Keratinocyte (primary cell): ENCODE data around the gene FAM78A. TPM values are rescaled to one million over a fixed set of nuclear protein-coding genes. Genes with fewer than 3 reads are reported as not detected.

ENCODE experiments used
- DNase-seq: peaks from one replicate; pipeline ENCODE4 v3.0.0-alpha.2; 2011; ENCODE audit warnings: low read depth, missing footprints, low spot score
- FAIRE-seq: peaks from 2 replicates; lab custom pipeline; 2011; peaks lifted over from hg19 to GRCh38; lab: Jason Lieb, UNC
- H2AFZ ChIP-seq: 2 replicates; pipeline ENCODE4 v1.6.0; 2012; ENCODE audit warnings: low read length, control low read depth, inconsistent platforms; ENCODE audit not compliant: control insufficient read depth
- H3K27ac ChIP-seq: 2 replicates; pipeline ENCODE4 v1.5.1; 2011; ENCODE audit warnings: low read length; ENCODE audit not compliant: control insufficient read depth, insufficient read depth
- H3K27me3 ChIP-seq: 3 replicates; pipeline ENCODE4 v1.6.0; 2011; ENCODE audit warnings: low read length; ENCODE audit not compliant: control insufficient read depth, insufficient read depth; ENCODE audit errors: extremely low read depth
- H3K36me3 ChIP-seq, 2 experiments: 2 replicates in 1 of 2; 3 replicates in 1 of 2; pipeline ENCODE4 v1.5.1; 2011; ENCODE audit warnings: low read length in 2 of 2, mild to moderate bottlenecking in 1 of 2; ENCODE audit not compliant: control insufficient read depth in 2 of 2, insufficient read depth in 2 of 2; ENCODE audit errors: extremely low read depth in 1 of 2
- H3K4me1 ChIP-seq: 3 replicates; pipeline ENCODE4 v1.5.1; 2011; ENCODE audit warnings: low read length; ENCODE audit not compliant: control insufficient read depth, insufficient read depth; ENCODE audit errors: extremely low read depth
- H3K4me2 ChIP-seq: 3 replicates; pipeline ENCODE4 v1.6.0; 2011; ENCODE audit warnings: low read depth, low read length; ENCODE audit not compliant: control insufficient read depth, insufficient read depth; ENCODE audit errors: extremely low read depth
- H3K4me3 ChIP-seq, 3 experiments: fragments of 200-600 bp in 1 of 3; sonication (generic) in 1 of 3; 2 replicates in 2 of 3; 3 replicates in 1 of 3; pipeline ENCODE4 v1.5.1; 2011 to 2016; ENCODE audit warnings: low read length in 3 of 3, mild to moderate bottlenecking in 3 of 3, control low read depth in 2 of 3, inconsistent platforms in 1 of 3, low read depth in 1 of 3, mixed read lengths in 1 of 3, mixed run types in 1 of 3, moderate library complexity in 1 of 3; ENCODE audit not compliant: control insufficient read depth in 2 of 3, insufficient read depth in 2 of 3; ENCODE audit errors: extremely low read depth in 1 of 3
- H3K79me2 ChIP-seq: 2 replicates; pipeline ENCODE4 v1.6.0; 2012; ENCODE audit warnings: low read length; ENCODE audit not compliant: control insufficient read depth, insufficient read depth
- H3K9ac ChIP-seq: 3 replicates; pipeline ENCODE4 v1.6.0; 2011; ENCODE audit warnings: low read length; ENCODE audit not compliant: control insufficient read depth, insufficient read depth; ENCODE audit errors: extremely low read depth
- H3K9me1 ChIP-seq: 3 replicates; pipeline ENCODE4 v1.6.0; 2011; ENCODE audit warnings: low read length; ENCODE audit not compliant: control insufficient read depth, insufficient read depth; ENCODE audit errors: extremely low read depth
- H3K9me3 ChIP-seq: 2 replicates; pipeline ENCODE4 v1.5.1; 2012; ENCODE audit warnings: low read depth, low read length; ENCODE audit not compliant: control insufficient read depth
- H4K20me1 ChIP-seq: 3 replicates; pipeline ENCODE4 v1.6.0; 2011; ENCODE audit warnings: low read length; ENCODE audit not compliant: control insufficient read depth, insufficient read depth; ENCODE audit errors: extremely low read depth
- CTCF ChIP-seq, 3 experiments: IDR thresholded peaks in 1 of 3; conservative IDR thresholded peaks in 1 of 3; optimal IDR thresholded peaks in 1 of 3; 2 replicates in 2 of 3; 3 replicates in 1 of 3; pipeline versions ENCODE3 to v1.5.1; 2011; ENCODE audit warnings: low read length in 3 of 3, mild to moderate bottlenecking in 3 of 3, moderate library complexity in 2 of 3, control low read depth in 1 of 3, inconsistent platforms in 1 of 3; ENCODE audit not compliant: insufficient read depth in 2 of 3; ENCODE audit errors: extremely low read depth in 1 of 3
- EZH2 ChIP-seq: IDR thresholded peaks from one replicate; pipeline ENCODE4 v1.6.1; 2012; ENCODE audit warnings: inconsistent platforms, mild to moderate bottlenecking, low read length, moderate library complexity
- dilution Hi-C: fragments of 300-500 bp; cut with MboI; formaldehyde crosslinking; loops from one replicate; pipeline ENCODE4 v1.7.0; 2020; ENCODE audit warnings: low sequenced_read_pairs; ENCODE audit not compliant: extremely low pct_ligation_motif_present
- polyA plus RNA-seq, 5 experiments: library from polyadenylated mRNA; depleted of rRNA in 3 of 5; stranded (reverse) in 3 of 5; stranded (forward) in 1 of 5; unstranded in 1 of 5; fragments of >200 nt; gene quantifications; 1 replicate in 1 of 5; 2 replicates in 3 of 5; 3 replicates in 1 of 5; pipeline versions ENCODE4 v1.2.1 to v1.2.3, GENCODE V29; 2011 to 2012; ENCODE audit warnings: missing spikeins in 2 of 5, low read depth in 1 of 5, low replicate concordance in 1 of 5

Gene FAM78A
- polyA plus RNA-seq, 1 donor (not counting 4 experiments of a cell fraction or from before 2014, with no cell fraction given) = 0.25 TPM

GRCh38 chr9:131226226-131226625, 50.1 kb downstream of the FAM78A start:
- H3K4me3 ChIP-seq = no peak overlapping the region
- H3K79me2 ChIP-seq = no peaks in the 10 kb centered on the region
- no peaks in the 10 kb centered on the region for H3K9me1 ChIP-seq
- dilution Hi-C loops = no loop called here
- no peaks in the 10 kb centered on the region for H3K4me1 ChIP-seq
- FAIRE-seq (no peak), DNase-seq (no peak)
- H2AFZ ChIP-seq = no peak overlapping the region
- H3K27ac ChIP-seq = no peak overlapping the region
- no peaks in the 10 kb centered on the region for H3K9me3 ChIP-seq
- H3K4me2 ChIP-seq = no peak overlapping the region
- peaks cover 11 to 23% of the 10 kb centered on the region in 2 experiments for H3K36me3 ChIP-seq
- no peaks in the 10 kb centered on the region for H3K27me3 ChIP-seq
- TF ChIP-seq EZH2 (no peak), CTCF (optimal IDR thresholded peaks at IDR 0.05 in 1 of 3, IDR thresholded peaks at IDR 0.05 in 1 of 3, conservative IDR thresholded peaks at IDR 0.05 in 1 of 3; ENCODE audit: extremely low read depth in 1 of 3, insufficient read depth in 2 of 3, low read length in 3 of 3) (no peak)
- no peaks in the 10 kb centered on the region for H4K20me1 ChIP-seq
- no peak overlapping the region for H3K9ac ChIP-seq

- FAIRE-seq = no peak
- Histone ChIP-seq H3K9me1 (no peaks in the 10 kb centered on the region), H3K4me2 (no peak overlapping the region), H3K9ac (no peak overlapping the region), H3K4me1 (no peaks in the 10 kb centered on the region), H4K20me1 (no peaks in the 10 kb centered on the region), H3K27ac (no peak overlapping the region), H3K36me3 (peaks cover 3 to 4% of the 10 kb centered on the region in 2 experiments), H3K27me3 (no peaks in the 10 kb centered on the region), H2AFZ (no peak overlapping the region), H3K9me3 (no peaks in the 10 kb centered on the region), H3K4me3 (no peak overlapping the region), H3K79me2 (no peaks in the 10 kb centered on the region)
- DNase-seq = no peak
- dilution Hi-C loops = no loop called here
- TF ChIP-seq EZH2 (no peak), CTCF (optimal IDR thresholded peaks at IDR 0.05 in 1 of 3, IDR thresholded peaks at IDR 0.05 in 1 of 3, conservative IDR thresholded peaks at IDR 0.05 in 1 of 3; ENCODE audit: extremely low read depth in 1 of 3, insufficient read depth in 2 of 3, low read length in 3 of 3) (no peak)
Measured at GRCh38 chr9:131222460-131222859, 53.9 kb downstream of the FAM78A start.
